Measurements from ENCODE around the gene GOLIM4.
"Not testable (repeated sequence)": the region's sequence is repeated elsewhere in the genome, so short reads cannot be mapped to it uniquely, and the experiment has no call there.

The GOLIM4 gene

GRCh38 chr3:168040607-168041208 is 55.0 kb downstream of the GOLIM4 start:
- DNase-seq: no peak

DNA sequence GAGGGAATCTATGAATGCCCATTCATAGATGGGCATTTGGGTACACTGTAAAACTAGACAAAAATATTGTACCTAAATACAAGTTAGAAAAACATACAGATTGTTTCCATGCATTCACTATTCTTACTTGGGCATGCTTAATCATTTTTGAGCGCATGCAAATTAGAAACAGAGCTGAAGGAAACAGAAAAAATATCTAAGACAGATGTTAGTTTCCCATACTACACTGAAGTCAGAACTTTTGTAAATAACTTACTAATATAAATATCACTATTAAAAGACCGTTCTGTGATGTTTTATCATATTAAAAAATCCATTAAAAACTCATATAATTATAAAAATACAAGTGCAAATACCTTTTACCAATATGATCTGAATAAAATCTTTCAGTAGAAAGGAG is 58.7 kb downstream of the GOLIM4 start:
- DNase-seq: no peak

- no peak for DNase-seq
Measured at GRCh38 chr3:168036619-168037018, 59.1 kb downstream of the GOLIM4 start.

DNA sequence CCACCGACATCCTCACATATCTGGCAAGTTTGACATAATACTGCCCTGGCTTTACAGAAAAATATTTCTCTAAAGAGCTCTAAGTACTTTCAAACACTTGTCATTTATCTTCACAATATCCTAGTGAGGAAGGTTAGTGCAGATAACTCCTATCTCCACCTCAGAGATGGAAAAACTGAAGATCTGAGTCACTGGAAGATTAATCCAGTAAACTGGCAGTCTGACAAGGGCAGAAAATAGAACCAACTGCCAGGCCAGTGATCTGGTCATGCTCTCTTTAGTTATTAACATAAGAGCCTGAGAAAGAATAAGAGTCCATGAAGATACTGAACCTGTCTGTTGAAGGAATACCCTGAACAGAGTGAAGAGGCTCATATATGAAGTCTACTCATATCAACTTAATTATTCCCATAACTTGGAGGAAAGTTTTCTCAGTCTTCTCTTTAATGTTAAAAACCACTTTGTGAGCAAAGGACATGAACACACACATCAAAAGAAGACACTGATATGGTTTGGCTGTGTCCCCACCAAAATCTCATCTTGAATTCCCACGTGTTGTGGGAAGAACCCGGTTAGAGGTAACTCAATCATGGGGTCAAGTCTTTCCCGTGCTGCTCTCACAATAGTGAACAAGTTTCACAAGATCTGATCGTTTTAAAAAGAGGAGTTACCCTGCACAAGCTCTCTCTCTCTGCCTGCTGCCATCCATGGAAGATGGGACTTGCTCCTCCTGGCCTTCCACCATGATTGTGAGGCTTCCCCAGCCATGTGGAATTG is 61.4 kb downstream of the GOLIM4 start:
- no peak for DNase-seq

- DNase-seq: no peak
Measured at GRCh38 chr3:168030577-168030976, 65.1 kb downstream of the GOLIM4 start.

GRCh38 chr3:168029705-168030104 is 66.0 kb downstream of the GOLIM4 start:
- no peak for DNase-seq

GRCh38 chr3:168028086-168028485 is 67.6 kb downstream of the GOLIM4 start:
- no peak for DNase-seq

- DNase-seq: no peak
Measured at GRCh38 chr3:168026764-168027163, 69.0 kb downstream of the GOLIM4 start.

DNA sequence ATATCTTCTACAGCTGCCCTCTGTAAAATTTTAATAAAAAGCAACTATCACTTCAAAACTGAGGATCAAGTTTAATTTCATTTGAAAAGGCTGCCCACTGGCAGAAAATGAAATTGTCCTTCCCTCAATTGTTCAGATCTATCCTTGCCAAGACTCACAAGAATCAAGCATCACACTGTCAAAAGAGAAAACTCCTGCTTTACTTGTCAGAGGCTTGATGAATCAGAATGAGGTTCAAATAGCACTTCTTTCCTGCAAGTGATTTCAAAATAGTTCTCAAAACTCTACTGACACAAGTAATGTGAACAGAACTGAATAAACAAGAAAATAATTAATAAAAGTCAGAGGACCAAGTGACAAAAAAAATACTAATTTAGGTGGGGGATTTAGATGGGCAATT is 70.6 kb downstream of the GOLIM4 start:
- DNase-seq: no peak

- DNase-seq: no peak
Measured at GRCh38 chr3:168024537-168024941, 71.2 kb downstream of the GOLIM4 start.

- DNase-seq: no peak
Measured at GRCh38 chr3:168021737-168022450, 73.8 kb downstream of the GOLIM4 start.

DNA sequence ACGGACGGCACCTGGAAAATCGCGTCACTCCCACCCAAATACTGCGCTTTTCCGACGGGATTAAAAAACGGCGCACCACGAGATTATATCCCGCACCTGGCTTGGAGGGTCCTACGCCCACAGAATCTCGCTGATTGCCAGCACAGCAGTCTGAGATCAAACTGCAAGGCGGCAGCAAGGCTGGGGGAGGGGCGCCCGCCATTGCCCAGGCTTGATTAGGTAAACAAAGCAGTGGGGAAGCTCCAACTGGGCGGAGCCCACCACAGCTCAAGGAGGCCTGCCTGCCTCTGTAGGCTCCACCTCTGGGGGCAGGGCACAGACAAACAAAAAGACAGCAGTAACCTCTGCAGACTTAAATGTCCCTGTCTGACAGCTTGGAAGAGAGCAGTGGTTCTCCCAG is 84.4 kb downstream of the GOLIM4 start:
- not testable (repeated sequence) for DNase-seq

GRCh38 chr3:168006584-168006983 is 89.1 kb downstream of the GOLIM4 start:
- DNase-seq: no peak

DNA sequence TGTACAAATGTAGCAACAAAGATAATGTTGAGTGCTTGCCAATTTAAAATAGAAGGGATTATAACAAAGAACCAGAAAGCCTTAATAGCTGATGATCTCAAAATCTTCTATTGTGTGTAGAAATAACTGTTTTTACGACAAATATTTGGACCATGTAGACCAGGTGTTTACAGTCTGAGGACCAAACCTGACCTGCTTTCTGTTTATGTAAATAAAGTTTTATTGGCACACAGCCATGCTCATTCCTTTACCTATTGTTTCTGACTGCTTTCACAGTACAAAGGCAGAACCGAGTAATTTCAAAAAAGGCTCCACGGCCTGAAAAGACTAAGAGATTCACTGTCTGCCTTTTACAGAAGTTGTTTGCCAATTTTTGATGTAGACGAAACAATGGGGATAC is 91.8 kb downstream of the GOLIM4 start:
- DNase-seq: no peak

- no peak for DNase-seq
Measured at GRCh38 chr3:168002786-168003368, 92.8 kb downstream of the GOLIM4 start.

GRCh38 chr3:168001244-168001643 is 94.5 kb downstream of the GOLIM4 start:
- no peak for DNase-seq

DNA sequence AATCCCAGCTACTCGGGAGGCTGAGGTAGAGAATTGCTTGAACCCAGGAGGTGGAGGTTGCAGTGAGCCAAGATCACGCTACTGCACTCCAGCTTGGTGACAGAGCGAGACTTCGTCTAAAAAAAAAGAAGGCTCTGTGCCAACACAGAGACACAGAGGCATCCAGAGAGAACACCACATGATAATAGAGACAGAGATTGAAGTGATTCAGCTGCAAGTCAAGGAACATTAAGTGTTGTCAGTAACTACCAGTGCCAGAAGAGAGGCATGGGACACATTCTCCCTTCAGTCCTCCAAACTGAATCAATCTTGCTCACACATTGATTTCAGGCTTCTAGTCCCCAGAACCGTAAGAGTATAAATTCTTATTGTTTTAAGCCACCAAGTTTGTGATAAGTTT is 97.5 kb downstream of the GOLIM4 start:
- no peak for DNase-seq

- DNase-seq: no peak
Measured at GRCh38 chr3:167996514-167996913, 99.2 kb downstream of the GOLIM4 start.

- DNase-seq: no peak
Measured at GRCh38 chr3:167992381-167992780, 103.3 kb downstream of the GOLIM4 start.

DNA sequence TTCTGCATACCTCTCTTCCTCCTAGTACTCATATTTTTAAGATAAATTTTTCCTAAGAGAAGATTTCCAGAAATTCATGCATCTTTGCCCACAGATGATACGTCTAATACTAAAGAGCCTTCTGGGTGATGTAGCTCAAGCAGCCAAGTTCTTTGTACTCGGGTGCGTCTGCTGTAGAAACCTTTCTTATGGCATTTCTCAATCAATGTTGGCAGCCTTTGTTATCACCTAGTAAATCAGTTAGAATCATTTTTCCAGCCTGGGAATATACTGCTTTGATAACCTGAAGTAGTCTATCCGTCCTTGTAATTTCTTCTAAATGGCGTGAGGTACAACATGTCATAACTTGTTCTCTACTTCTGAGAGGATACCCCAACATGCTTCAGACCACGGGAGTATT is 104.5 kb downstream of the GOLIM4 start:
- DNase-seq: no peak

DNA sequence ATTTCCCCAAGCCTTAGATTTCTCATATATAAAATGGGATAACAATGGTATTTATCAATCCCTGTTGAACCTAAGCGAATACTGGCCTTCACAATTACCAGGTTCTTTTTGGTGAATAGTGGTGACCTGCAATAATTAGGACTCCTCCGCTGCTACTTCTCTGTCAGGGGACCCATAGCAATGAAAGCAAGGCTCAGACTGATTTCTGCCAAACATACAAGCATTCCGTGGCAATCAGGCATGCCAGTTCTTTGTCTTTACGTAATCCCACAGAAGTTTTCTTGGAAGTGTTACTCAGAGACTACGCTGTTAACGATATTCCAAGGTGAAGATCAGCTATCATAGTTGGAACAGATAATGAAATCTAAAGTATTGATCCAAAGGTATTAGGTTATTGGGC is 105.7 kb downstream of the GOLIM4 start:
- DNase-seq: no peak

DNA sequence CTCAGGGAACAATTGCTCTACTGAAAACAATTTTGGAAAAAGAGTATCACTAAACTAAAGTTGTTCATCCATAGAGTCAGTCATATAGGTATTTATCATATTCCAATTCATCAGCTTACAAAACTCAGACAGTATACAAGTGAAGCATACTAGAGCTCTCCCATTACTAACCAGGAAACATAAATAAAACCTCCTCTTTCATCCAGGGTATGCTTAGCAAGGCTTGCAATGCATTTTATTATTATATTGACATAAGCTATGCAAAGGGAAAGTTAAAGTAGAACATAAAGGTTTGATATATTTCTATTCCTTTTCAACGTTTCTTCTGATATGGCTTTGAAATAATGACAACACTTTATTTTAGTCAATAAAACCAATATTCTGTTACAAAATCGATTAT is 106.7 kb downstream of the GOLIM4 start:
- DNase-seq: no peak

DNA sequence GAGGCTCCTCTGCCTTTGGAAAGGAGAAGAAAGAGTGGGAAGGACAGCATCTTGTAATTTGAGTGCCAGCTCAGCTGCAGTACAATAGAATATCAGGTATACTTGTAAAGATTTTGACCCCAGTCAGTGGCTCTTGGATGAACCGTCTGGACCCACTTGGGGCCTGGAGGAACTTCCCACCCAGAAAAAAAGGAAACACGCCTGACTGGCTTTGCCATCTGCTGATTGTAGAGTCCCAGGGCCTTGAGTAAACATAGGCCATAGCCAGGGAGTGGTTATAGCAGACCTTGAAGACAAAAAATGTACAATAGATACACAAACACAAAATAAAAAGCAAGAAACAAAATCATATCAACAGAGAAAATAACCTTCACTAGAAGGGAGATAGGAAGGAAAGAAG is 112.1 kb downstream of the GOLIM4 start:
- no peak for DNase-seq

DNA sequence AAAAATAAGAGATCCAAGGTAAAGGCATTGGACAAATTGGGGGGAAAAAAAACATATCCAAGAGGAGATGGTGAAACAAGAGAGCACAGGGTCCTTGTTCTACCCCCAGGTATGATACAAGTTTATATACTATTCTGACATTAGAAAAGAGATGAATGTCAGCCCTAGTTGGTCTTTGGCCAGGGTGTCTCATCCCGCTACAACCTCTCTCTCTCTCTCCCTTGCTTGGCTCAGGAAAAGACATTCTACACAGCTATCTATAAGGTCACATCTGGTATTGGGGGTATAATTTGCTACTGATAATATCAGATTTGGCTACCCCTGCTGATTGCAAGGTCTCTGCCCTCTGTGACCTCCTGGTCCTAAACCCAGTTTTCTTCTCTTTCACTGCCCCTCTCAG is 117.2 kb downstream of the GOLIM4 start:
- no peak for DNase-seq

Measured in activated CD4-positive, alpha-beta T cell treated with anti-CD3 and anti-CD28 coated beads, Interleukin-2, amount 50 U/mL, for 4 hours (primary cell).